Measurements from ENCODE around the gene TBRG4. TPM values are rescaled to one million over a fixed set of nuclear protein-coding genes. Genes with fewer than 3 reads are reported as not detected.

Gene TBRG4
- polyA plus RNA-seq, 3 donors: 32.7 to 42.2 (median 38.4) TPM

GRCh38 chr7:45068236-45069023 lies 43.1 kb downstream of the TBRG4 start:
- Histone ChIP-seq H3K27me3 (ENCODE audit: control insufficient read depth in 2 of 2, insufficient read depth in 2 of 2, low read length in 2 of 2) (no peaks in the 10 kb centered on the region), H2AFZ (ENCODE audit: insufficient read depth, low read depth, low read length, poor library complexity, severe bottlenecking) (no peak overlapping the region), H3K27ac (ENCODE audit: low read depth in 1 of 2, low read length in 2 of 2) (peak overlapping the region in 1 of 2 donors; percentile 62), H3K79me2 (ENCODE audit: insufficient read depth, low read length) (peaks cover 37% of the 10 kb centered on the region), H3K4me2 (replicated peaks; ENCODE audit: extremely low read depth, low read length, poor library complexity, severe bottlenecking) (no peak overlapping the region), H3K36me3 (replicated peaks in 1 of 2; ENCODE audit: control insufficient read depth in 1 of 2, insufficient read depth in 2 of 2, low read length in 2 of 2) (peaks cover 84 to 99% of the 10 kb centered on the region in 2 donors), H3K4me1 (ENCODE audit: control insufficient read depth in 1 of 2, insufficient read depth in 2 of 2, low read length in 2 of 2) (peaks cover 19 to 30% of the 10 kb centered on the region in 2 donors), H3K9ac (ENCODE audit: insufficient read depth, low read length, poor library complexity, severe bottlenecking) (no peak overlapping the region), H3K9me3 (replicated peaks in 1 of 2; ENCODE audit: control insufficient read depth in 1 of 2, insufficient read depth in 1 of 2, low read length in 2 of 2) (no peaks in the 10 kb centered on the region), H4K20me1 (ENCODE audit: insufficient read depth, low read length) (peaks cover 99% of the 10 kb centered on the region), H3K4me3 (replicated peaks in 1 of 3; ENCODE audit: low read depth in 2 of 3, low read length in 3 of 3) (no peak overlapping the region)
- DNase-seq: no peak
- intact Hi-C loops (cut with micrococcal nuclease): no loop called here
- TF ChIP-seq, protein P1, sequence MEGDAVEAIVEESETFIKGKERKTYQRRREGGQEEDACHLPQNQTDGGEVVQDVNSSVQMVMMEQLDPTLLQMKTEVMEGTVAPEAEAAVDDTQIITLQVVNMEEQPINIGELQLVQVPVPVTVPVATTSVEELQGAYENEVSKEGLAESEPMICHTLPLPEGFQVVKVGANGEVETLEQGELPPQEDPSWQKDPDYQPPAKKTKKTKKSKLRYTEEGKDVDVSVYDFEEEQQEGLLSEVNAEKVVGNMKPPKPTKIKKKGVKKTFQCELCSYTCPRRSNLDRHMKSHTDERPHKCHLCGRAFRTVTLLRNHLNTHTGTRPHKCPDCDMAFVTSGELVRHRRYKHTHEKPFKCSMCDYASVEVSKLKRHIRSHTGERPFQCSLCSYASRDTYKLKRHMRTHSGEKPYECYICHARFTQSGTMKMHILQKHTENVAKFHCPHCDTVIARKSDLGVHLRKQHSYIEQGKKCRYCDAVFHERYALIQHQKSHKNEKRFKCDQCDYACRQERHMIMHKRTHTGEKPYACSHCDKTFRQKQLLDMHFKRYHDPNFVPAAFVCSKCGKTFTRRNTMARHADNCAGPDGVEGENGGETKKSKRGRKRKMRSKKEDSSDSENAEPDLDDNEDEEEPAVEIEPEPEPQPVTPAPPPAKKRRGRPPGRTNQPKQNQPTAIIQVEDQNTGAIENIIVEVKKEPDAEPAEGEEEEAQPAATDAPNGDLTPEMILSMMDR (IDR thresholded peaks at IDR 0.05): no peak
- Mint-ChIP-seq H3K9me3 (no peaks in the 10 kb centered on the region), H3K36me3 (peaks cover 86 to 98% of the 10 kb centered on the region in 2 donors), H3K4me1 (peaks cover 30% of the 10 kb centered on the region), H3K27me3 (ENCODE audit: low read depth in 3 of 3) (peaks cover 0 to 4% (median 2%) of the 10 kb centered on the region in 3 donors), H3K4me3 (no peak overlapping the region), H3K27ac (peak overlapping the region in 6 of 7 donors; percentile 41 to 73 (median 62))
- 93% methylated on average over 15 of the region's 15 CpGs for WGBS (ENCODE audit: insufficient coverage)

- H3K27me3 Mint-ChIP-seq (ENCODE audit: low read depth in 3 of 3): peaks cover 0 to 4% (median 2%) of the 10 kb centered on the region in 3 donors
- Histone ChIP-seq H3K4me3 (replicated peaks in 1 of 3; ENCODE audit: low read depth in 2 of 3, low read length in 3 of 3) (no peak overlapping the region), H3K36me3 (replicated peaks in 1 of 2; ENCODE audit: control insufficient read depth in 1 of 2, insufficient read depth in 2 of 2, low read length in 2 of 2) (peaks cover 75 to 95% of the 10 kb centered on the region in 2 donors), H3K9me3 (replicated peaks in 1 of 2; ENCODE audit: control insufficient read depth in 1 of 2, insufficient read depth in 1 of 2, low read length in 2 of 2) (no peaks in the 10 kb centered on the region), H4K20me1 (ENCODE audit: insufficient read depth, low read length) (peaks cover 97% of the 10 kb centered on the region), H3K79me2 (ENCODE audit: insufficient read depth, low read length) (peaks cover 46% of the 10 kb centered on the region), H3K4me2 (replicated peaks; ENCODE audit: extremely low read depth, low read length, poor library complexity, severe bottlenecking) (no peak overlapping the region), H3K27ac (ENCODE audit: low read depth in 1 of 2, low read length in 2 of 2) (peak overlapping the region in 1 of 2 donors; percentile 62), H3K27me3 (ENCODE audit: control insufficient read depth in 2 of 2, insufficient read depth in 2 of 2, low read length in 2 of 2) (no peaks in the 10 kb centered on the region), H3K9ac (ENCODE audit: insufficient read depth, low read length, poor library complexity, severe bottlenecking) (no peak overlapping the region), H2AFZ (ENCODE audit: insufficient read depth, low read depth, low read length, poor library complexity, severe bottlenecking) (no peak overlapping the region), H3K4me1 (ENCODE audit: control insufficient read depth in 1 of 2, insufficient read depth in 2 of 2, low read length in 2 of 2) (peaks cover 19 to 39% of the 10 kb centered on the region in 2 donors)
- DNase-seq: no peak
- H3K4me3 Mint-ChIP-seq: no peak overlapping the region
- peaks cover 80 to 98% of the 10 kb centered on the region in 2 donors for H3K36me3 Mint-ChIP-seq
- H3K4me1 Mint-ChIP-seq: peaks cover 39% of the 10 kb centered on the region
- H3K27ac Mint-ChIP-seq: peak overlapping the region in 5 of 7 donors; percentile 0 to 70 (median 61)
- intact Hi-C loops (cut with micrococcal nuclease): no loop called here
- 89% methylated on average over 3 of the region's 3 CpGs for WGBS (ENCODE audit: insufficient coverage)
- TF ChIP-seq, protein P1 (IDR thresholded peaks at IDR 0.05): no peak
- no peaks in the 10 kb centered on the region for H3K9me3 Mint-ChIP-seq
Measured at GRCh38 chr7:45067582-45067981, 43.9 kb downstream of the TBRG4 start.
